Adrenal gland (tissue), 12 donors: ENCODE measurements around the gene EDNRA. TPM values are rescaled to one million over a fixed set of nuclear protein-coding genes. Genes with fewer than 3 reads are reported as not detected.

ENCODE experiments used
- DNase-seq, 7 donors: peaks; one replicate each; pipeline ENCODE4 v3.0.0-alpha.2; 2019 to 2020
- H3K27ac ChIP-seq, 5 donors: fragments of 200-600 bp; sonication (generic) in 4 of 5; 1 replicate in 3 of 5; 2 replicates in 2 of 5; pipeline versions ENCODE4 v1.5.1 to v1.8.0; 2016 to 2020; ENCODE audit warnings: mild to moderate bottlenecking in 1 of 5
- H3K27me3 ChIP-seq: fragments of 200-600 bp; 2 replicates; pipeline ENCODE4 v1.8.0; 2021
- H3K36me3 ChIP-seq, 2 donors: fragments of 200-600 bp; replicated peaks in 1 of 2; 1 replicate in 1 of 2; 2 replicates in 1 of 2; pipeline versions ENCODE4 v1.5.1 to v1.8.0; 2018 to 2022
- H3K4me1 ChIP-seq, 2 donors: fragments of 200-600 bp; replicated peaks in 1 of 2; 1 replicate in 1 of 2; 2 replicates in 1 of 2; pipeline versions ENCODE4 v1.5.1 to v1.8.0; 2018 to 2021
- H3K4me3 ChIP-seq, 4 donors: fragments of 200-600 bp; sonication (generic) in 3 of 4; one replicate each; pipeline ENCODE4 v1.5.1; 2016 to 2018
- H3K9me3 ChIP-seq, 3 donors: fragments of 200-600 bp; sonication (generic) in 1 of 3; replicated peaks in 1 of 3; 1 replicate in 2 of 3; 2 replicates in 1 of 3; pipeline versions ENCODE4 v1.5.1 to v1.8.0; 2016 to 2021
- CTCF ChIP-seq, 6 experiments: fragments of 450-650 bp in 4 of 6; fragments of 200-600 bp in 2 of 6; sonication (generic) in 1 of 6; IDR thresholded peaks; 1 replicate in 5 of 6; 2 replicates in 1 of 6; pipeline versions ENCODE4 v1.5.1 to v1.8.0; 2016 to 2021; ENCODE audit warnings: antibody characterized with exemption in 6 of 6, mild to moderate bottlenecking in 2 of 6, moderate library complexity in 1 of 6
- POLR2A ChIP-seq, 2 donors: fragments of 450-650 bp; IDR thresholded peaks; one replicate each; pipeline ENCODE4 v1.6.1; 2017; ENCODE audit warnings: antibody characterized with exemption in 2 of 2, mild to moderate bottlenecking in 2 of 2, moderate library complexity in 1 of 2
- WGBS, 4 donors: extraction: QIAGEN DNeasy Blood & Tissue Kit in 2 of 4; methylation state at CpG; one replicate each; pipeline versions ENCODE4 v1.1.5 to v1.1.7; 2013 to 2017; 5-methylcytosine and 5-hydroxymethylcytosine counted together
- intact Hi-C, 2 donors: fragments of 100-400 bp; cut with DNase I; formaldehyde crosslinking; loops; one replicate each; pipeline versions ENCODE4 v1.14.1 to v1.15.0; 2022 to 2023
- polyA plus RNA-seq, 3 donors: library from polyadenylated mRNA; stranded (reverse); fragments of 200-250 nt in 2 of 3; fragments of 350-450 nt in 1 of 3; fragmentation: Illumina TruSeq in 1 of 3; extraction: RNeasy Lipid Tissue Mini Kit (QIAGEN cat#74804) in 1 of 3; gene quantifications; one replicate each; pipeline ENCODE4 v1.2.3, GENCODE V29; 2013 to 2014
- total RNA-seq, 9 donors: library from RNA; depleted of rRNA in 4 of 9; stranded (reverse); fragments of >200 nt in 4 of 9; fragments of 120-200 nt in 1 of 9; fragmentation: NEBNext Ultra II Directional in 1 of 9; extraction: Animal tissue kit (Norgen Biotek cat#: 25700) in 1 of 9; gene quantifications; one replicate each; pipeline versions ENCODE4 v1.1.0 to v1.2.4, GENCODE V29; 2013 to 2023
- donor health status: healthy with polysubstance abuse.
- donor health status: Bipolar disorder and iron deficiency.
- donor health status: DM: yes; HTN: yes; CAD: no.
- donor health status: DM: no; HTN: no; CAD: no.
- donor health status: DM: no; HTN: no; CAD: no.
- donor health status: DM: yes; HTN: yes; CAD: no.

EDNRA gene
- total and polyA plus RNA-seq, 12 donors = 1.6 to 9.7 (median 4.5) TPM

DNA sequence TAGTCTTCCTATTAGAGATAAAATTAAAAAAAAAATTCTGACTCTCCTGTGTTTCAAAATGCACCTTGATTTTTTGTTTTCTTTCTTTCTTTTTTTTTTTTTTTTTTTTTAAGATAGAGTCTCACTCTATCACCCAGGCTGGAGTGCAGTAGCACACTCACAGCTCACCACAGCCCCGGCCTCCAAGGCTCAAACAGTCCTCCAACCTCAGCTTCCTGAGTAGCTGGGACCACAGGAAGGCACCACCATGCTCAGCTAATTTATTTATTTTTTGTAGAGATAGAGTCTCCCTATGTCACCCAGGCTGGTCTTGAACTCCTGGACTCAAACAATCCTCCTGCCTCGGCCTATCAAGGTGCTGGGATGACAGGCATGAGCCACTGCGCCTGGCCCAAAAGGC, 95.2 kb downstream of the EDNRA start:
- DNase-seq = no peak
- Histone ChIP-seq H3K27me3 (no peaks in the 10 kb centered on the region), H3K9me3 (no peaks in the 10 kb centered on the region), H3K27ac (no peak overlapping the region), H3K4me3 (no peak overlapping the region), H3K36me3 (no peaks in the 10 kb centered on the region), H3K4me1 (no peaks in the 10 kb centered on the region)
- intact Hi-C loops = no loop called here
- TF ChIP-seq CTCF (IDR thresholded peaks at IDR 0.05) = no peak
- 83 to 87% (median 84%) methylated on average over 3 of the region's 3 CpGs for WGBS, 4 donors

DNA sequence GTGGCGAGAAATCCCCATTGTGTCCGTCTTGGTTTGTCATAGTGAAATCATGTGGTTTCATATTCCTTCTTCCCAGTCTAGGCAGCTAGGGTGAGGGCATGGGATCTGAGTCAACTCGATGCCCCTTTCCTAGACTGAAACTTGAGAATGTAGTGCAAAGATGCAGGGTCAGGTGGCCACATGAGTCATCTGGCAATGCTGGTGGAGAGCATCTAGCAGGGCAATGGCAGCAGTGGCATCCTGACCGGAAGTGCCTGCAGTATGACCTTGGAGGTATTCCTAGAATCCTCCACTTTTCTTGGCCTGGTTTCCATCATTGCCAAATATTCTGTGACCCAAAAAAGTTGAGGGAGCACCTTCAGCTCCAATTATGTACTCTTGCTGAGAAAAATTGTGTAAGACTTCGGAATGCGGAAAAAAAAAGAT, 97.2 kb downstream of the EDNRA start:
- Histone ChIP-seq H3K4me3 (no peak overlapping the region), H3K4me1 (no peaks in the 10 kb centered on the region), H3K9me3 (no peaks in the 10 kb centered on the region), H3K27me3 (no peaks in the 10 kb centered on the region), H3K36me3 (no peaks in the 10 kb centered on the region), H3K27ac (no peak overlapping the region)
- 64 to 71% (median 67%) methylated on average over 6 of the region's 6 CpGs for WGBS, 4 donors
- intact Hi-C loops = no loop called here
- no peak for TF ChIP-seq POLR2A (IDR thresholded peaks at IDR 0.05)
- TF ChIP-seq CTCF (IDR thresholded peaks at IDR 0.05) = no peak
- DNase-seq = peak in 6 of 7 donors; percentile 33 to 64 (median 40)

DNA sequence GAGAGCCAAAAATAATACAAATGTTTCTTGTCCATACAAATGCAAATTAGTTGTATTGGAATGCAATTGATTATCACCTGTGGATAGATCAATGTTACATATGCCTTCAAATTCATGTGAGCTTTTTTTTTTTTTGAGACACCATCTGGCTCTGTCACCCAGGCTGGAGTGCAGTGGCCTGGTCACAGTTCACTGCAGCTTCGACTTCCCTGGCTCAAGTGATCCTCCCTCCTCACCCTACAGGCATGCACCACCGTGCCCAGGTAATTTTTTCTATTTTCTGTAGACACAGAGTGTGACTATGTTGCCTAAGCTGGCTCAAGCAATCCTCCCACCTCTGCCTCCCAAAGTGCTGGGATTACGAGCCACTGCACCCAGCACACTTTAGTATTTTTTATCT, 97.7 kb downstream of the EDNRA start:
- WGBS, 4 donors = 78 to 90% (median 80%) methylated on average over 3 of the region's 3 CpGs
- Histone ChIP-seq H3K9me3 (no peaks in the 10 kb centered on the region), H3K4me1 (no peaks in the 10 kb centered on the region), H3K36me3 (no peaks in the 10 kb centered on the region), H3K27ac (no peak overlapping the region), H3K4me3 (no peak overlapping the region), H3K27me3 (no peaks in the 10 kb centered on the region)
- TF ChIP-seq POLR2A (IDR thresholded peaks at IDR 0.05) (no peak), CTCF (IDR thresholded peaks at IDR 0.05) (no peak)
- DNase-seq = no peak
- intact Hi-C loops = no loop called here

GRCh38 chr4:147580396-147580795, 99.5 kb downstream of the EDNRA start:
- Histone ChIP-seq H3K36me3 (no peaks in the 10 kb centered on the region), H3K4me1 (no peaks in the 10 kb centered on the region), H3K27me3 (no peaks in the 10 kb centered on the region), H3K9me3 (no peaks in the 10 kb centered on the region), H3K27ac (no peak overlapping the region), H3K4me3 (no peak overlapping the region)
- 32 to 52% (median 34%) methylated on average over 1 of the region's 1 CpG for WGBS, 4 donors
- no peak for DNase-seq
- TF ChIP-seq CTCF (IDR thresholded peaks at IDR 0.05) (no peak), POLR2A (IDR thresholded peaks at IDR 0.05) (no peak)
- intact Hi-C loops = no loop called here
